Inferior parietal cortex (tissue), 1 donor: ENCODE results near the gene SEPTIN5.

ENCODE experiments used
- DNase-seq: peaks from one replicate; pipeline ENCODE4 v3.0.0-alpha.2; 2016; ENCODE audit errors: extremely low spot score

Gene SEPTIN5

GRCh38 chr22:19748991-19749664, 34.8 kb downstream of the SEPTIN5 start:
- no peak for DNase-seq

- DNase-seq = no peak
Observed at GRCh38 chr22:19749876-19750275, 35.6 kb downstream of the SEPTIN5 start.

GRCh38 chr22:19750507-19751490, 36.5 kb downstream of the SEPTIN5 start:
- DNase-seq = no peak

GRCh38 chr22:19751497-19752245, 37.4 kb downstream of the SEPTIN5 start:
- no peak for DNase-seq

- no peak for DNase-seq
Observed at GRCh38 chr22:19753090-19753842, 39.0 kb downstream of the SEPTIN5 start.

- no peak for DNase-seq
Observed at GRCh38 chr22:19753996-19754700, 39.8 kb downstream of the SEPTIN5 start.

DNA sequence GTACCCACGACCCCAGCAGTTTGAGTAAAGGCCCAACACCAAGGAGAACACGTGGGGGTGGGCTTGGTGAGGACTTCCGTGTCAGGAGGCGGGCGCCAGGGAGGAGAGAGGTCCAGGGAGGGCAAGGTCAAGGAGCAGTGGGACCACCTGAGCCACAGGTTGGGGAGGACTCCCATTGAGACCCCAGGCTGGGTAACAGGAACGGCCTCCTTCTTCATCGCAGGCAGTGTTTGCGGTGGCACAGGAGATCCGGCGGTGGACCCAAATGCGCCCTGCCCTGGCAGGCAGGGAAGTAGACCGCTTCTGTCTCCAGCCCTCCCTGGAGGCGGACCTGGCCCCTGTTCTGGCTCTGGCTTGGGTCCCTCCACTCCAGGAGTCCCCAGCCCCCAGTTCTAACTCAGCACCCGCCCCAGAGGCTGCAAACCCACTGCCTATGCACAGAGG, 40.4 kb downstream of the SEPTIN5 start:
- no peak for DNase-seq

DNA sequence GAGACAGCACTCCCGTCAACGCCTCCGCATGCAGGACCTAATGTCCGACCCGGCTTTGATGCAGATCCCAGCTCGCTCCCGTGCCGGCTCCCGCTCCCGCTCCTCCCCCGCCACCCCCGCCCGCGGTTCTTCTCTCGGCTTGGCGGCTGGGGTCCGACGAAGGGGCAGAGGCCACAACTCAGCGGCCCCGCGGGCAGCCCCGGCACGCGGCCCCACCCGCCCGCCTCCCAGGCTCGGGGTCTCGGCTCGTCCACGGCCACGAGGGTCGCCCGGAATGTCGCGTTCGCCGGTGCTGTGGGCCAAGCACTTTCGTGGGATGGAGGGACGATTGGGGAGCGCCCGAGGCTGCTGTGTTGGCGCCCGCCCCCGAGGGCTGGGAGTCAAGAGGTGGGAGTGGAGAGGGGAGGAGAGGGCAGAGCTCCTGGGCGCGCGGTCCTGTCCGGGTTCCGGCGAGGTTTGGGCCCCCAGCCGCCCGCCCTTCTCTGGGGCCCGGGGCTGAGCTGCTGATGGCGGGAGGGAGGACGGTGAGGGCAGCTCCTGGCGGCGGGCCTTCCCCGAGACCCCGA, 40.9 kb downstream of the SEPTIN5 start:
- DNase-seq = no peak

- DNase-seq = no peak
Observed at GRCh38 chr22:19755722-19756287, 41.5 kb downstream of the SEPTIN5 start.

- peak; percentile 39 for DNase-seq
Observed at GRCh38 chr22:19756288-19757128, 42.2 kb downstream of the SEPTIN5 start.

- no peak for DNase-seq
Observed at GRCh38 chr22:19757140-19757984, 43.1 kb downstream of the SEPTIN5 start.

DNA sequence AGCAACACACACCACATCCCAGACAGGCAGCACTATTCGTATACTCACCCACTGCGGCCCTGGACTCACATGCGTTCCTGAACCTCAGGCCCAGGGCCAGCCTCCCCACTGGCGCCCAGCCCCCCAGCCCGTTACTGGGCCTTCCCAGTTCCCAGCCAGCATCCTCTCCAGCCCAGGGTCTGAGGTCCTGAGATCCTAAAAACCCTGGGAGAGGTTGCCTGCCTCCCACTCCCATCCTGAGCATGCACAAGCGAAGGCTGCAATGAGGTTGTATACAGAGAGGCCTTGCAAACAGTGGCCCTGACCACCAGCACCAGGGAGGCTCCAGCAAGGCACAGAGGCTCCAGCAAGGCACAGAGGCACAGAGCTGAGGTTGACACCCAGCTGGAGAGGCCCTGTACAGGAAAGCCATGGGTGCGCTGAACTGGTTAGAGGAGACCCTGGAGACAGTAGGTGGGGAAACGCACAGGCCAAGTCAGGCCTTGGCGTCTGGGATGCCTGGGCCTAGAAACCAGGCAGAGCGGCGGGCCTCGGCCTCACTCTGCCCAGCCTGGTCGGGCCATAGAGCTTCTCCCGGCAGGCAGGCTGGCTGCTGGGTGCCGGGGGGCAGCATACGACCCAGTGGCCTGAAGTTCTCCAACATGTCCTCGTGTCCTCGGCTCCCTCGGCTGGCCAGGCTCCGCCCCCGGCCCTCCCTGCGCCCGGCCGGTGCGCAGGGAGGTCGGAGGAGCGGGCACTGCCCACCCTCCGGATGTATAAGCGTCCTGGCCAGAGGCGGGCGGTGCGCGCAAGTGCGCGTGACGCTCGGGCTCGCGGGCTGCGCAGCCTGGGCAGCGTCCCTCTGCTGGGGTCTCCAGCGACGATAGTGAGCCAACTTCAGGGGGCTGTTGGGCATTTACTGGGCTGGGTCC, 43.9 kb downstream of the SEPTIN5 start:
- DNase-seq = no peak

- no peak for DNase-seq
Observed at GRCh38 chr22:19758896-19759426, 44.7 kb downstream of the SEPTIN5 start.

- no peak for DNase-seq
Observed at GRCh38 chr22:19759427-19760057, 45.2 kb downstream of the SEPTIN5 start.

- DNase-seq = no peak
Observed at GRCh38 chr22:19760058-19760950, 46.0 kb downstream of the SEPTIN5 start, which contains the start of gene TBX1. TBX1 (plus strand) TSS chr22:19760778; CDS start chr22:19760844, 66 bp downstream.
